HG03342 (cell line): ENCODE data around the gene TCEAL7.

Experiments
- ATAC-seq: cut with Tn5 transposase; IDR thresholded peaks from one replicate; pipeline ENCODE4 v1.9.1; 2021; ENCODE audit warnings: mild to moderate bottlenecking, moderate library complexity; ENCODE audit not compliant: unreplicated experiment

The TCEAL7 gene

DNA sequence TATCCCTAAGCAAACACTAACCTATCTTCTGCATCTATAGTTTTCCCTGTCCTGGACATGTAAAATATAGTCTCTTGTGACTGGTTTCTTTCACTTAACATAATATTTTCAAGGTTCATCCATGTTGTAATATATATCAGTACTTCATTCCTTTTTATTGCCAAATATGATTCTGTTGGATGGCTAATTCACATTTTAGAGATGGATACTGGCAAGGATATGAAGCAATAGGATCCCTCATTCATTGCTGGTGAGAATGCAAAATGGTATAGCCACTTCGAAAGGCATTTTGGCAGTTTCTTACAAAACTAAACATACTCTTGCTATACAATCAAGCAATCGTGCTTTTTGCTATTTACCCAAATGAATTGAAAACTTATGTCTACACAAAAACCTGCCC, 33.0 kb downstream of the TCEAL7 start:
- no peak for ATAC-seq

DNA sequence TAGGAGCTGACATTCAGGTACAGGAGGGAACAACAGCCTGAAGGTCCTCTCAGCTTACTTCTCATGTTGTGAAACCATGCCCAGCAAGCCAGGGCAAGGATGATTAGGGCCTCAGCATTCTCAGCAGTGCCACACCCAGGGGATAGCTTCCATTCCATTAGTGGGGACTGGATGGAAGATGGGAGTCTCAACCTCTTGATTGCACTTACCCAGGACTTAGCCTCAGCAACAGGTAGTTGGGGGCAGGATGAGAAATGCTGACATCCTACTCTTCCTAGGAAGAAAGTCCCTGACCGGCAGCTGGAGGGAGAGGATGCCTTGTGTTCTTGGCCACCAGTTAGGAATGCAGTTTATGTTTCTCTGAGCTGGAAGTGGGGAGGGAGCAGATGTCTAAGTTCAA, 37.5 kb downstream of the TCEAL7 start:
- no peak for ATAC-seq

DNA sequence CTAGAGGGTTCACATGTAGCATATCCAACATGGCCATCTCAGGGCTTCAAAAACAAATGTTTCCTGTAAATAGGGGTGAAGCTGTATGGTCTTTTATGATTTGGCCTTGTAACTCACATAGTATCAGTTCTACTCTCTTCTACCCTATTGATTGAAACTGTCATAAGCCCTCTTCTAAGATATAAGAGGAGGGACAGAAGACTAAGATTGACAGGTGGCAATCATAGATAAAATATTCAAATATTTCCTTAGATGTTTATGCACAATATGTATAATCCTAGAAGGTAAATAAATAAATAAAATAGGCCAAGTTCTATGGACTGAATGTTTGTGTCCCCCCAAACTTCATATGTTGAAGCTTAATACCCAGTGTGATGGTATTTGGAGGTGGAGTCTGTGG, 39.4 kb downstream of the TCEAL7 start:
- ATAC-seq: no peak

DNA sequence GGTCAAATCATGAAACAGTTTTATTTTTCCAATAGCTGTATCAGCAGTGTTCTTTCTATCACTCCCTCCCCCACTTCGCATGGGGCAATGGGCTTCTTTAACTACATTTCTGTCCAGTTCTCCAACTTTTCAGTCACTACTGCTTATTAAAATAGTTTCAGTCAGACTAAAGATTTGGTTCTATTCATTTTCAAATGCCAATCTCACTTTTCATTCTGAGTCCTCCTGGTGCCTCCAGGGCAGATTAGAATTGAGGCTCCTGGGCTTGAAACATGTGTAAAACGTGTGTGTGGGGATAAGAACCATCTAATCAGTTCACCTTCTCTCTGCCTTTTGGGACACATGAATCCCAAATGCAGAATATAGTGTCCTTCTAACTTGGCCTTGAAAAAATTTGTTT, 42.8 kb downstream of the TCEAL7 start:
- ATAC-seq: no peak

DNA sequence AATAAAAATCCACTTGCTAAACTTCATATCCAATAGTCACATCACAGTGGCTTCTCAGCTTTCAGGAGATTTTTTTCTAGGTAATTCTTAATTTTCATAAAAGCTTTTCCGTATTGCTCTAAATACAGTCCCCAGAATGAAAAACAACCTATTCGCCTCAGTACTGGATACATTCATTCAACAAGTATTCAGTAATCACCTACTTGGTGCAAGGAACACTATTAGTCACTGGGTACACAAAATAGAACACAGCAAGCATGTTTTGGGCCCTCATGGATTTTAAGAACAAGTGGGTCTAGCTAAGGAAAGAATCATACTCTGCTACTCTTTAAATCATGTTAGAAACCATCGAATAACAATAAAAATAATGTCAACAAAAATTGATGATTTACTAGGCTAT, 43.5 kb downstream of the TCEAL7 start:
- ATAC-seq: no peak

DNA sequence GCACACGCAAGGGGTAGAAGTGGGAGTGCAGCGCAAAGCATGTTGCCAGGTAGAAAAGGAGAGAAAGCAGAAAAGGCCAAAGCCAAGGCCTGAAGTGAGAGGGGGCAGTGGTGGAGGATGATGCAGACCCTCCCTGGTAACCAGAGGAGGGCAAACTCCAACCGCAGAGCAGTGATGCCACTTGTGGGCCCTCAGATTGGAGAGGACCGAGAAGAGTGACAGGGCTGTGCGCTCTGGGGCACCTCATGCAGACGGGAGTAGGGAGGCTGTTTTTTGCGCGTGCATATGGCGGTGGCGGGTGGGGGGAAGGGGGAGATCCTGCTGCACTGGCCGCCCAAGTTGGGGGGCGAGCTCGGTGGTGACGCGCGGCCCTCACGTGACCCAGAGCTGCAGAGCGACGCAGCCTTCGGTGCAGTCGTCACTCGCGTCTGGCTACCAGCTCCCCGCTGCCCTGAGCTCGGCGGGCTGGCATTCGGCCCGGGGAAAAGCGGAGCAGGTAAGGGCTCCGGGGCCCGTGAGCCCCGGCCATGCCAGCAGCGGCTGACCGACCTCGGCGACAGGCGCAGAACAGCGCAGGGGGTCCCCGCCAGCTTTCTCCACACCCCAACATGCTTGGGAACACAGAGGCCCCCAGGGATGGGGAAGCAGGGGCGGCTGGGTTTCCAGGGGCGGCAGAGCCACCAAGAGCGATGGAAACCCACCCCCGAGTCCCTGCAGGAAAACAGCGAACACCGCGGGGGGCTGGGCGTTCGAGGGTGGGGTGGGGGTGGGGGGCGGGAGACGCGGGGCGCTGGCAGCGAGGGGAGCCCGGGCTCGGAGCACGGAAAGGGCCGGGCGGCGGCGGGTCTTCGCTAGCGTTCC, 46.3 kb downstream of the TCEAL7 start, which contains the start of gene BEX3:
Gene BEX3 (plus strand): TSS at position 421 of the 861 bp plus-strand sequence. CDS start 984 bp downstream, outside the sequence.
- ATAC-seq: no peak

DNA sequence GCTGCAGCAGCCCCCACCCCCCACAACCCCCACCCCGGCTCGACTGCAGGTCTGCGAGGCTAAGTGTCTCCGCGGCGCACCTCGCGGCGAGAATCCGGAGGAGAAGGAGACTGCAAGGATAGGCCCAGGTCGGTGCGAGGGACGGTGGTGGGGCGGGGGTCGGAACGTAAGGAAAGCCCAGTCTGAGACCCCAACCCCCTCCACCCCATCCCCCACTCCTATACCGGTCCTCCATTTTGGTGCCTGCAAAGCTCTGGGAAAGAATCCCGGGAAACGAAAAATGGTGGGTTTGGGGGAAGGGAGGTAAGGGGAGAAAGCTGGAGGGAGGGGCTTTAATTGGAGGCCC, 46.9 kb downstream of the TCEAL7 start:
- ATAC-seq: no peak

DNA sequence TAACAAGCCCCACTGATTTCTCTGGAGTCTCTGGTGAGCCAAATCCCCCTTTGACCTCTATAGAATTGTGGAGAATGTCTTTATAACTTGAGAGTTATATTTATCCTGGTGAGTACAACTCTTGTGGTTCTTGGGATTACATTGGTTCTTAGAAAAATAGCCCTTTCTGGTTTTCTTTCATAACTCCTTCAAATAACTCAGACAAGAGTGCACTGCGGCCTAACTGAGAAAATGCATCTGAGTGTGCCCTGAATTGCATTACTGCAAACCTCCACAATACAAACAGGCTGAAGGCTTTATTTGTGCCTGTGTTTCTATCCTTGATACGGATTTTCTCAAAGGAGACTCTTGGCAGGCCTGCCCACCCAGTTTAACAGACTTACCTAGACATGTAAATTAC, 49.0 kb downstream of the TCEAL7 start:
- no peak for ATAC-seq
